Jurkat, Clone E6-1 (cell line): ENCODE results near the gene SETX.

Experiments used
- DNase-seq: peaks from one replicate; pipeline ENCODE4 v3.0.0-alpha.2; 2011; ENCODE audit warnings: low read depth, low spot score
- H3K4me3 ChIP-seq: 2 replicates; pipeline ENCODE4 v1.5.1; 2011; ENCODE audit warnings: mild to moderate bottlenecking, low read length, control low read depth, moderate library complexity

SETX gene

GRCh38 chr9:132233138-132233537 lies 121.6 kb downstream of the SETX start:
- no peak overlapping the region for H3K4me3 ChIP-seq
- DNase-seq, result no peak

DNA sequence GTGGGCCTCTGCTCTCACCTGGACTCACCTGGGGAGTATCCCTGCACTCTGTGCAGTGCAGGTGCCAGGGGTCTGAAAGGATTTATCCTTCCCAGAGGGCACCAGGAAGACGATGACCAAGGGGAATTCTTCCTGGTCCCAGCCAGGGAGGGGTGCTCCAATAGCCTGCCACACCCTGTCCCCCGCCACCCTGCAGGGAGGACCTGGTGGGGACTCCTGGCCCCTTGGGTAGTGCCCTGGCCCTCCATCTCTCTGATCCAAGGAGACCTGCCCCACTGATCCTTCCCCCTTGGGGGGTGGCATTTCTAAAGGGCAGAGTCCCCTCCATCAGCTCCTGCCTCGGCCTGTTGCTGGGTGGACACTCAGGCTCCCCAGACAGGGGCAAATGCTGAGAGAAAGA lies 122.3 kb downstream of the SETX start:
- no peak overlapping the region for H3K4me3 ChIP-seq

GRCh38 chr9:132231019-132231701 lies 123.6 kb downstream of the SETX start:
- H3K4me3 ChIP-seq, result no peak overlapping the region
- no peak for DNase-seq

More for the DNA sequence above, 122.3 kb downstream of the SETX start:
- DNase-seq, result no peak

DNA sequence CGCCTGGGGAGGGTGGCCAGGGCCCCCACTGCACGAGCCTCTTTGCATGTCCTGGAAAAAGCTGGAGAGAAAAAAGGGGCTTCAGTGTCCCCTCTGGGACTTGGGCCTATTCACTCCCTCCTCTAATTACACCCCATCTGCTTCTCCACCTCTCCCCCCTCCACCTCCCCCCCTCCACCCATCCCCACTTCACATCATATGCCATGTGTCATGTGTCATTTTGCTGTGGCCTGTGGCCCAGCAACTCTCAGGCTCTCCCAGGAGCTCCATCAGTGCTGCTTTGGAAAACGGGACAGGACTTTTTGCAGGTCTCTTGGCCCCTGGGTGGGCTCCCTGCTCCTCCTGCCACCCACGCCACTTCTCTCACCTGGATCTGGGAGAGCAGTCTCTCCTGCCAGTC lies 124.2 kb downstream of the SETX start:
- H3K4me3 ChIP-seq, result no peak overlapping the region
- no peak for DNase-seq

DNA sequence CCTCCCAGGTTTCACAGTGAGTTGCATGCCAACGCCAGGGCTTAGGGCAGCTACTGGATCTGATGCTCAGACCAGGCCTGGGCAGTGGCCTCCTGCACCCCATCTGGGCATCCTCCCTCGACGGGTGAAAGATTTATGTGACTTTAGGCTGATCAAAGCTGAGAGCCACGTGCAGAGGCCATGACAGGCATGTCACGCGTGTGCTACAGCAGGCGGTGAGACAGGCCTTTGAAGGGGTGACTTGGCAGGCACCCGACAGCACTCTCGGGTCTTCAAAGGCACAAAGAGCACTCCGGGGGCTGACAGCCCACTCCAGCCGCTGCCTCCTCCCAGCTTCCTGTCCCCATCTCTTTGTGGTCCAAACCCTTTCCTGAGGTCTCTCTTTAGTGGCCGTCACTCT lies 126.7 kb downstream of the SETX start:
- no peak overlapping the region for H3K4me3 ChIP-seq
- DNase-seq, result no peak

- H3K4me3 ChIP-seq, result no peak overlapping the region
- no peak for DNase-seq
These were observed 128.0 kb downstream of the SETX start for GRCh38 chr9:132226571-132227430.

- no peak overlapping the region for H3K4me3 ChIP-seq
- DNase-seq, result no peak
These were observed 130.1 kb downstream of the SETX start for GRCh38 chr9:132224645-132225044.

- H3K4me3 ChIP-seq, result no peak overlapping the region
- DNase-seq, result no peak
These were observed 132.8 kb downstream of the SETX start for GRCh38 chr9:132221941-132222340.

DNA sequence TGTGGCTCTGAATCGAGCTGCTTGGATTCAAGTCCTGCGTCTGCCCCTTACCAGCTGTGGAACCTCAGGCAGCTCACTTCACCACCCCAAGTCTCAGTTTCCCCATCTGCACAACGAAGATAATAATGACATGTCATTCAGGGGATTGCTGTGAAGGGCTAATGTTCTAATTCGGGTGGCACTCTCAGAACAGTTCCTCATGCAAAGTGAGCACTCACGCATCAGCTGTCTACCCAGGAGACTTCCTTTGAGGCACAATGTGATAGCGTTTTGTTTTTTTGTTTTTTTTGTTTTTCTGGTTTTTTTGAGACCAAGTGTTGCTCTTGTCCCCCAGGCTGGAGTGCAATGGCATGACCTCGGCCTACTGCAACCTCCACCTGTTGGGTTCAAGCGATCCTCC lies 136.6 kb downstream of the SETX start:
- DNase-seq, result no peak
- no peak overlapping the region for H3K4me3 ChIP-seq

DNA sequence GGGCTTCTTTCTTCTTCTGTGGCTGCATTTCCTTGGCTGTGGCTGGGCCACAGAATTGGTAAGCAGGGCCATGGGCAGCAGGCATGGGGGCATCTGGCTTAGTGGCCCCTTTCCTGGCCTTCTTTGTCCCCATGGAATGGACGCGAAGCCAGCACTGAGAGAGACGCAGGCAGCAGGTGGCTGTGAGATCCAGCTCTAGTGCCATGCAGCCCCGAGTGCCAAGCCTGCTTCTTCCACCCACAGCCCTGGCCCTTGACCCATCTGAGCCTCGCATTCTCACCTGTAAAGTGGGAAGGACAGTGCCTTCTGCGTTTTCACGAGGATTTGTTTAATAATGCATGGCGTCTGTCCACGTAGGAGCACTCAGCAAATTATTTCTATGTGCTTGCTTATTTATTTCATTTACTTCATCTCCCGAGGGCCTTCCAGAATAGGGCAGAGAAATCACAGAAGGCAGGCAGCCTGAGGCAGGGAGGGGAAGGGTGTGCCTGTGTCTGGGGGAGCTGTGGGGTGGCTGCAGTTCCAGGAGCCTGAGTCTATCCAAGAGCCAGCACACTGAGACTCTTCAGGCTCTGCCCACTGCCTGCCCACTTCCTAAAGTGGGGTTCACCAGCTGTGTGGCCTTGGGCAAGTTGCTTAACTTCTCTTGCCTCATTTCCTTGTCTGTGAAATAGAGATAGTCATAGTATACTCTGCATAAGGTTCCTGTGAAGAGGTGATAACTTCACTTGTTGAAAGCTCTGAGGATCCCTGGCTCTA lies 137.7 kb downstream of the SETX start:
- no peak overlapping the region for H3K4me3 ChIP-seq
- DNase-seq, result peak; percentile 54

GRCh38 chr9:132214027-132214622 lies 140.7 kb downstream of the SETX start:
- no peak for DNase-seq
- no peak overlapping the region for H3K4me3 ChIP-seq

DNA sequence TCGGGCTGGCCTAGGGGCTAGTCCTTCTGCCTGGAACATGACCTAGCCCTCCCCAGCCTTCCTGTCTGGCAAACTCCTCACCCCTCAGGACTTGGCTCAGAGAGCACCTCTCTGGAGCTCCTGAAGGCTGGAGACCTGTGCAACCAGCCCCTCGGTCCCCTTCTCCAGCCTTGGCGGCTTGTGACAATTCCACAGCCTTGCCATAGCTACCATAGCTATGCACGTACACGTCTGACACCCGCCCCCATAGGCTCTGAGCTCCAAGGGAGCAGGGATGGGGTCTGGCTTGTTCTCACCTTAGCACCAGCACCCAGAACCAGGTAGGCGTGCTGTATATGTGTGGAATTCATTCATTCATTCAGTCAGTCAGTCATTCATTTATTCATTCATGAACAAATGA lies 143.2 kb downstream of the SETX start:
- no peak for DNase-seq
- H3K4me3 ChIP-seq, result no peak overlapping the region
